Hepatocyte (in vitro differentiated cells): ENCODE data around the gene TTC6. TPM values are rescaled to one million over a fixed set of nuclear protein-coding genes. Genes with fewer than 3 reads are reported as not detected.

ENCODE experiments used
- DNase-seq: peaks from one replicate; pipeline ENCODE4 v3.0.0-alpha.2; 2016; ENCODE audit warnings: low spot score
- H2AFZ ChIP-seq: fragments of 200-600 bp; sonication (generic); 2 replicates; pipeline ENCODE4 v1.6.0; 2016; ENCODE audit warnings: antibody characterized with exemption, mild to moderate bottlenecking
- H3K27ac ChIP-seq: fragments of 200-600 bp; sonication (generic); 2 replicates; pipeline ENCODE4 v1.5.1; 2016; ENCODE audit warnings: mild to moderate bottlenecking
- H3K27me3 ChIP-seq: fragments of 200-600 bp; sonication (generic); 2 replicates; pipeline ENCODE4 v1.6.1; 2016
- H3K36me3 ChIP-seq: fragments of 200-600 bp; sonication (generic); replicated peaks from 2 replicates; pipeline ENCODE4 v1.5.1; 2016; ENCODE audit warnings: low read depth; ENCODE audit not compliant: insufficient read depth
- H3K4me1 ChIP-seq: fragments of 200-600 bp; sonication (generic); 2 replicates; pipeline ENCODE4 v1.5.1; 2016; ENCODE audit warnings: mild to moderate bottlenecking, moderate library complexity; ENCODE audit not compliant: insufficient read depth
- H3K4me2 ChIP-seq: fragments of 200-600 bp; sonication (generic); 2 replicates; pipeline ENCODE4 v1.6.0; 2016
- H3K4me3 ChIP-seq: fragments of 200-600 bp; sonication (generic); 2 replicates; pipeline ENCODE4 v1.5.1; 2016; ENCODE audit warnings: mild to moderate bottlenecking
- H3K79me2 ChIP-seq: fragments of 200-600 bp; sonication (generic); 2 replicates; pipeline ENCODE4 v1.6.0; 2017; ENCODE audit warnings: mild to moderate bottlenecking
- H3K9me2 ChIP-seq: fragments of 200-600 bp; sonication (generic); replicated peaks from 2 replicates; pipeline ENCODE4 v1.6.0; 2017; ENCODE audit warnings: mild to moderate bottlenecking; ENCODE audit not compliant: insufficient read depth
- H3K9me3 ChIP-seq: fragments of 200-600 bp; sonication (generic); 2 replicates; pipeline ENCODE4 v1.5.1; 2016; ENCODE audit warnings: low read depth, mild to moderate bottlenecking
- H4K20me1 ChIP-seq: fragments of 200-600 bp; sonication (generic); 2 replicates; pipeline ENCODE4 v1.6.0; 2016; ENCODE audit warnings: mild to moderate bottlenecking; ENCODE audit not compliant: insufficient read depth, poor library complexity, severe bottlenecking
- CTCF ChIP-seq: fragments of 200-600 bp; sonication (generic); IDR thresholded peaks from 2 replicates; pipeline ENCODE4 v1.5.1; 2016; ENCODE audit warnings: antibody characterized with exemption, mild to moderate bottlenecking; ENCODE audit not compliant: poor library complexity
- EZH2 ChIP-seq: fragments of 200-600 bp; sonication (generic); IDR thresholded peaks from 2 replicates; pipeline ENCODE4 v1.6.1; 2016; ENCODE audit warnings: antibody characterized with exemption, mild to moderate bottlenecking, borderline replicate concordance
- EZH2phosphoT487 ChIP-seq: fragments of 200-600 bp; sonication (generic); IDR thresholded peaks from one replicate; pipeline ENCODE4 v1.6.1; 2018; ENCODE audit warnings: antibody characterized with exemption, mild to moderate bottlenecking, low read depth, moderate library complexity; ENCODE audit not compliant: unreplicated experiment, severe bottlenecking
- WGBS: methylation state at CpG from one replicate; pipeline ENCODE4 v1.1.6; 2016; ENCODE audit warnings: low lambda C conversion rate; ENCODE audit errors: missing lambda C conversion rate; 5-methylcytosine and 5-hydroxymethylcytosine counted together
- polyA plus RNA-seq: library from polyadenylated mRNA; unstranded; fragments of >200 nt; fragmentation: Nextera tagmentation; extraction: Ambion mirVana; gene quantifications from 2 replicates; pipeline ENCODE4 v1.2.1, GENCODE V29; 2016
- total RNA-seq: library from RNA; depleted of rRNA; stranded (reverse); fragments of >200 nt; gene quantifications from 2 replicates; pipeline ENCODE4 v1.2.3, GENCODE V29; 2014

TTC6 gene
- total and polyA plus RNA-seq, 2 experiments from 2014 or later = 6.4 to 20.8 TPM

GRCh38 chr14:37588667-37588955 is 6.8 kb upstream of the TTC6 start:
- Histone ChIP-seq H3K4me1 (peaks cover 19% of the 10 kb centered on the region), H4K20me1 (no peaks in the 10 kb centered on the region), H3K4me3 (peak overlapping the region; percentile 54), H3K79me2 (peaks cover 50% of the 10 kb centered on the region), H3K27ac (peak overlapping the region; percentile 95), H2AFZ (peak overlapping the region; percentile 41), H3K36me3 (no peaks in the 10 kb centered on the region), H3K9me2 (no peaks in the 10 kb centered on the region), H3K4me2 (peak overlapping the region; percentile 87), H3K27me3 (peaks cover 86% of the 10 kb centered on the region), H3K9me3 (no peaks in the 10 kb centered on the region)
- 7% methylated on average over 6 of the region's 6 CpGs for WGBS
- no peak for TF ChIP-seq EZH2phosphoT487
- no peak for TF ChIP-seq CTCF
- no peak for TF ChIP-seq EZH2
- peak; percentile 38 for DNase-seq

GRCh38 chr14:37588956-37589714 is 6.3 kb upstream of the TTC6 start:
- Histone ChIP-seq H4K20me1 (no peaks in the 10 kb centered on the region), H3K79me2 (peaks cover 54% of the 10 kb centered on the region), H3K27ac (peak overlapping the region; percentile 95), H3K9me3 (no peaks in the 10 kb centered on the region), H3K4me1 (peaks cover 17% of the 10 kb centered on the region), H3K36me3 (no peaks in the 10 kb centered on the region), H2AFZ (peak overlapping the region; percentile 41), H3K9me2 (no peaks in the 10 kb centered on the region), H3K27me3 (peaks cover 86% of the 10 kb centered on the region), H3K4me3 (peak overlapping the region; percentile 54), H3K4me2 (peak overlapping the region; percentile 87)
- 2% methylated on average over 16 of the region's 16 CpGs for WGBS
- TF ChIP-seq EZH2 (no peak), EZH2phosphoT487 (peak; percentile 82)
- no peak for DNase-seq

GRCh38 chr14:37589715-37590427 is 5.6 kb upstream of the TTC6 start:
- DNase-seq = no peak
- Histone ChIP-seq H3K27ac (peak overlapping the region; percentile 95), H3K79me2 (peaks cover 54% of the 10 kb centered on the region), H4K20me1 (no peaks in the 10 kb centered on the region), H3K4me2 (peak overlapping the region; percentile 87), H3K36me3 (no peaks in the 10 kb centered on the region), H3K9me3 (no peaks in the 10 kb centered on the region), H3K4me1 (peaks cover 10% of the 10 kb centered on the region), H3K9me2 (no peaks in the 10 kb centered on the region), H2AFZ (no peak overlapping the region), H3K4me3 (peak overlapping the region; percentile 54), H3K27me3 (peaks cover 79% of the 10 kb centered on the region)
- WGBS = 23% methylated on average over 6 of the region's 6 CpGs
- TF ChIP-seq EZH2phosphoT487 (peak; percentile 51), CTCF (no peak)

- no peaks in the 10 kb centered on the region for H4K20me1 ChIP-seq
- no peaks in the 10 kb centered on the region for H3K9me3 ChIP-seq
- peaks cover 9% of the 10 kb centered on the region for H3K4me1 ChIP-seq
- peaks cover 54% of the 10 kb centered on the region for H3K79me2 ChIP-seq
- TF ChIP-seq CTCF (no peak), EZH2phosphoT487 (peak; percentile 61)
- no peak overlapping the region for H2AFZ ChIP-seq
- H3K4me2 ChIP-seq = peak overlapping the region; percentile 87
- H3K27me3 ChIP-seq = peaks cover 74% of the 10 kb centered on the region
- peak overlapping the region; percentile 54 for H3K4me3 ChIP-seq
- H3K36me3 ChIP-seq = no peaks in the 10 kb centered on the region
- DNase-seq = no peak
- H3K9me2 ChIP-seq = no peaks in the 10 kb centered on the region
- H3K27ac ChIP-seq = peak overlapping the region; percentile 95
- 19% methylated on average over 4 of the region's 4 CpGs for WGBS
Observed at GRCh38 chr14:37590428-37591139, 4.8 kb upstream of the TTC6 start.
